ENCODE results near the gene SPHK2.

Gene SPHK2

DNA sequence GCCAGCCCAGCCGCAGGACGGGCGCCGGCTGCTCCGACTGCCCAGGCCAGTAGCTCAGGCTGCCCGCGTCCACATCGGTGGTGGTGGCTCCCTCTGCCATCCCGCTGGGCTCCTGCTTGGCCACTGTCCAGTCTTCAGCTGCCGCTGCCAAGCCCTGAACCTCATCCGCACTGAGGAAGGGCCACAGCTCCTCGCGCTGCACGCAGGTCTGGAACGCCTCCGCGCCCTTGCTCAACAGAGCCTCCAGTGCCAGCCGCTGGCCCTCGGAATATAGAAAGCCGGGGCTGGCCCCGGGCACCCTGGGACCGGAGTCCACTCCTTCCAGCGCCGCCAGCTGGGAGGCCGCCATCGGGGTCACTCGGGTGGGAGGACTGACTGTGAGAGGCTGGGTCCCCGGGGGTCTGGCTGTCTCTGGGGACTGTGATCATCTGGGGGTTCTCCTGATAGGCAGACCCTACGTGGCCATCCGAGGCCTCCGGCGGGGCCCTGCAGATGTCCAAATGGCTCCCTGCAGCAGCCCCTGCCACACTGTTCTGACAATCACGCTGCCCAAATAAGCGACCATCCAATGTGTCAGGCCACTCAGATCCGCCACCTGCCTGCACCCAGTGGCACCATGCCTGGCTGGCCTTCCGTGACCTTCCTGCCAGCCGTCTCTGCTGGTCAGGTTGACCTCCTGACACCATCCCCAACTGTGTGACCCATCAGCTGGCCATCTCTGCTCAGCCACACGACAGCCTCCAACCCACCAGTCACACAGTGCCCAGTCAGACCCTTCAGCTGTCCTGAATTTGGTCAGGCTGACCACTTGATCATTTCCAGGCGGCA lies 6.1 kb upstream of the SPHK2 start:
- Histone ChIP-seq H3K4me3 (ENCODE audit: low read length) (no peak overlapping the region), H3K4me1 (ENCODE audit: control insufficient read depth, low read length) (peaks cover 19% of the 10 kb centered on the region), H3K27me3 (ENCODE audit: control insufficient read depth, low read length) (no peaks in the 10 kb centered on the region), H3K27ac (ENCODE audit: low read depth, low read length) (no peak overlapping the region), H3K36me3 (ENCODE audit: control insufficient read depth, low read length) (peaks cover 55% of the 10 kb centered on the region), H3K79me2 (ENCODE audit: control insufficient read depth, low read length) (peaks cover 26% of the 10 kb centered on the region), H3K9me2 (replicated peaks; ENCODE audit: control insufficient read depth, low read length) (no peaks in the 10 kb centered on the region), H4K20me1 (ENCODE audit: control insufficient read depth, insufficient read depth, low read depth, low read length) (peaks cover 19% of the 10 kb centered on the region), H3K9me3 (ENCODE audit: control insufficient read depth, insufficient read depth, low read length) (no peaks in the 10 kb centered on the region), H3K4me2 (ENCODE audit: low read length) (no peak overlapping the region), H3F3A (ENCODE audit: control insufficient read depth, insufficient read depth) (peaks cover 28% of the 10 kb centered on the region)
- TF ChIP-seq EZH2phosphoT487 (IDR thresholded peaks at IDR 0.05; ENCODE audit: borderline replicate concordance, low read length), result no peak
- TF ChIP-seq, protein P1, sequence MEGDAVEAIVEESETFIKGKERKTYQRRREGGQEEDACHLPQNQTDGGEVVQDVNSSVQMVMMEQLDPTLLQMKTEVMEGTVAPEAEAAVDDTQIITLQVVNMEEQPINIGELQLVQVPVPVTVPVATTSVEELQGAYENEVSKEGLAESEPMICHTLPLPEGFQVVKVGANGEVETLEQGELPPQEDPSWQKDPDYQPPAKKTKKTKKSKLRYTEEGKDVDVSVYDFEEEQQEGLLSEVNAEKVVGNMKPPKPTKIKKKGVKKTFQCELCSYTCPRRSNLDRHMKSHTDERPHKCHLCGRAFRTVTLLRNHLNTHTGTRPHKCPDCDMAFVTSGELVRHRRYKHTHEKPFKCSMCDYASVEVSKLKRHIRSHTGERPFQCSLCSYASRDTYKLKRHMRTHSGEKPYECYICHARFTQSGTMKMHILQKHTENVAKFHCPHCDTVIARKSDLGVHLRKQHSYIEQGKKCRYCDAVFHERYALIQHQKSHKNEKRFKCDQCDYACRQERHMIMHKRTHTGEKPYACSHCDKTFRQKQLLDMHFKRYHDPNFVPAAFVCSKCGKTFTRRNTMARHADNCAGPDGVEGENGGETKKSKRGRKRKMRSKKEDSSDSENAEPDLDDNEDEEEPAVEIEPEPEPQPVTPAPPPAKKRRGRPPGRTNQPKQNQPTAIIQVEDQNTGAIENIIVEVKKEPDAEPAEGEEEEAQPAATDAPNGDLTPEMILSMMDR (IDR thresholded peaks at IDR 0.05; ENCODE audit: low read depth, low read length, poor library complexity, severe bottlenecking), result no peak

DNA sequence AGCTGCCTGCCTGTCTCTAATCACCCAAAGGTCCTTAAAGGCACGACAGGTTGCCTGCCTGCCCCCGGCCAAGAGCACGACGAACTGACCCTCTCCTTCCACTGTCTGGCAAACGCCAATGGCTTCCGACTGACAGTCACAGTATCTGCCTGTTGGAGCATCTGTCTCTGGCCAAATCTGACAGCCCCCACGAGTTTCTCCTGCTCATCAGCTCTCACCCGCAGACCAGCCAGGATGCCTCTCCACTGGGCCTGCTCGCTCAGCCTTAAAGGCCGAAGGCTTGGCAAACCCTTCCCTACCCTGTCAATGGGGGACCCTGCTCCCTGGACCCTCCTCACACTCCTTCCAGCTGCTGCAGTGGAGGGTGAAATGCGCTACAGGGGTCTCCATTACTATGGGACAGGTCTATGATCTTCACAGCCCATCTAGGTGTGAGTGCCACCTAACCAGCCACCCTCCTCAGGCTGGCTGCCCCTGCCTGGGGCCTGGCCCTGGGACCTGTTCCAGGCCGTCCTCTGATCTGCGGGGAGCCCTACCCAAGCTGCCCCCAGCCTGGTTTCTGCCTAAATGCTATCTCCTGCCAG lies 5.4 kb upstream of the SPHK2 start:
- TF ChIP-seq, protein P1 (IDR thresholded peaks at IDR 0.05; ENCODE audit: low read depth, low read length, poor library complexity, severe bottlenecking), result no peak
- TF ChIP-seq EZH2phosphoT487 (IDR thresholded peaks at IDR 0.05; ENCODE audit: borderline replicate concordance, low read length), result no peak
- H3K4me2 ChIP-seq (ENCODE audit: low read length), result no peak overlapping the region
- no peaks in the 10 kb centered on the region for H3K9me2 ChIP-seq (replicated peaks; ENCODE audit: control insufficient read depth, low read length)
- peaks cover 23% of the 10 kb centered on the region for H4K20me1 ChIP-seq (ENCODE audit: control insufficient read depth, insufficient read depth, low read depth, low read length)
- H3K9me3 ChIP-seq (ENCODE audit: control insufficient read depth, insufficient read depth, low read length), result no peaks in the 10 kb centered on the region
- no peak overlapping the region for H3K4me3 ChIP-seq (ENCODE audit: low read length)
- H3K79me2 ChIP-seq (ENCODE audit: control insufficient read depth, low read length), result peaks cover 33% of the 10 kb centered on the region
- peaks cover 61% of the 10 kb centered on the region for H3K36me3 ChIP-seq (ENCODE audit: control insufficient read depth, low read length)
- no peak overlapping the region for H3K27ac ChIP-seq (ENCODE audit: low read depth, low read length)
- H3K4me1 ChIP-seq (ENCODE audit: control insufficient read depth, low read length), result peaks cover 17% of the 10 kb centered on the region
- peaks cover 34% of the 10 kb centered on the region for H3F3A ChIP-seq (ENCODE audit: control insufficient read depth, insufficient read depth)
- H3K27me3 ChIP-seq (ENCODE audit: control insufficient read depth, low read length), result no peaks in the 10 kb centered on the region

DNA sequence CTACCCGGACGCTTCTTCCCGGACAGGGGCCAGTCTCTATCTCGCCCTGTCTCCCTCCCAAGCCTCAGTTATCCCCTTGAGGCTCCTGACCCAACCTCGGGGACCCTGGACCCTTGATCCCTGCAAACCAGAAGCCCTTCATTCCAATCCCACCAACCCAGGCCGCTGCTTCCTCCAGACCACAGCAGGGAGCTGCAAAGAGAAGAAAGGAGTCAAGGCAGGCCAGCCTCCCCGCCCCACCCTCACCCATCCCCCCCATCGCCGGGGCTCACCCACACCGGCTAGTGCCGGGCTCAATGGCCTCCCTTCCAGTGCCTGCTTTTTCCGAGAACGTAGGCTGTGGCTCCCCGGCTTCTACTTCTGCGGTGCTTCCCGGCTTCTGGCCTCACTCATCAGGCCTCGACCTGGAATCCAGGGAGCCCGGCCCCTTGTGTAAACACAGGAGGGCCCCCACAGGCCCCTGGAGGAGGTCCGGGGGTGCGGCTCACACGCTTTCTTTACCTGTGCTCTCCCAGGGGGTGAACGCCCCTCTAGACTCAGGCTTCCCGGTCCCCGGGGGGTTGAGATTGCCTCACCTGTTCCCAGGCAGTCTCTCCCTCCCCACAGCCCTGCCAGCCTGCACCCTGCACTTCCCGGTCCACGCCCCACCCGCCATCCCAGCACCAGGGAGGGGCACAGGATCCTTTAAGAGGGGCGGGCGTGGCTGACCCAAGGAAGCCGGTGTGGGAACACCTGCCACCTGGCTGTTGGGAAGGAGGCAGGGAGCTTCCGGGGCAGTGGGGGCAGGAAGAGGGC lies 4.7 kb upstream of the SPHK2 start, which contains the start of gene FAM83E:
Gene FAM83E (minus strand): TSS at position 641 of the 795 bp plus-strand sequence. CDS start 1,704 bp downstream, outside the sequence.
- Histone ChIP-seq H3F3A (ENCODE audit: control insufficient read depth, insufficient read depth) (peaks cover 34% of the 10 kb centered on the region), H3K79me2 (ENCODE audit: control insufficient read depth, low read length) (peaks cover 36% of the 10 kb centered on the region), H3K9me3 (ENCODE audit: control insufficient read depth, insufficient read depth, low read length) (no peaks in the 10 kb centered on the region), H3K9me2 (replicated peaks; ENCODE audit: control insufficient read depth, low read length) (no peaks in the 10 kb centered on the region), H3K27ac (ENCODE audit: low read depth, low read length) (no peak within 1 kb of the TSS), H3K4me3 (ENCODE audit: low read length) (no peak within 1 kb of the TSS), H3K27me3 (ENCODE audit: control insufficient read depth, low read length) (no peaks in the 10 kb centered on the region), H3K4me1 (ENCODE audit: control insufficient read depth, low read length) (peaks cover 16% of the 10 kb centered on the region), H3K36me3 (ENCODE audit: control insufficient read depth, low read length) (peaks cover 61% of the 10 kb centered on the region), H3K4me2 (ENCODE audit: low read length) (no peak within 1 kb of the TSS), H4K20me1 (ENCODE audit: control insufficient read depth, insufficient read depth, low read depth, low read length) (peaks cover 23% of the 10 kb centered on the region)
- TF ChIP-seq, protein P1 (IDR thresholded peaks at IDR 0.05; ENCODE audit: low read depth, low read length, poor library complexity, severe bottlenecking), result no peak
- no peak for TF ChIP-seq EZH2phosphoT487 (IDR thresholded peaks at IDR 0.05; ENCODE audit: borderline replicate concordance, low read length)

Data from DOHH2 (cell line).